MM.1S (cell line): ENCODE measurements around the gene CFD.

ENCODE experiments used
- EZH2phosphoT487 ChIP-seq: fragments of 300-600 bp; sonication (generic); IDR thresholded peaks from 2 replicates; pipeline ENCODE4 v1.6.1; 2018; ENCODE audit warnings: antibody characterized with exemption, low read length
- TF ChIP-seq, protein P1 (sequence below): fragments of 300-600 bp; sonication (generic); IDR thresholded peaks from 2 replicates; pipeline ENCODE4 v1.5.1; 2016; ENCODE audit warnings: antibody characterized with exemption, low read length, mixed read lengths

DNA sequence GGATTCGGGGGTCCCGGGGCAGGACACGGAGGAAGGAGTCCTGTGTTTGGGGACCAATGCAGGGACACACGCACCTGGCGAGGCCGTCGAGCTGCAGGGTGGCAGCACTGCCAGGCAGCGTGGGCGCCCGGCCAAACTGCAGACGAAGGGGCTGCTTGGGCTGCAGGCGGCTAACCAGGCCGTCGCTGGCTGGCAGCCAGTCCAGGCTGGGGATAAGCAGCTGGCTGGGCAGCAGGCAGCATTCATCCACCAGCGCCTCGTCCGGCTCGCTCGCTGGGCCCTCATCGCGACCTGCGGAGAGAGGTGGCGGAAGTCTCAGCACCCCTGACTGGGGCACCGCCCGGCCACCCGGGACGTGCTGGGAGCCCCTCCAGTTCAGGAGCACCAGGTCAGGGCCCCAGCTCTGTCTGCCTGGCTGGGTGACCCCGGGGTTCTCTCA lies 11.5 kb downstream of the CFD start:
- TF ChIP-seq, protein P1, sequence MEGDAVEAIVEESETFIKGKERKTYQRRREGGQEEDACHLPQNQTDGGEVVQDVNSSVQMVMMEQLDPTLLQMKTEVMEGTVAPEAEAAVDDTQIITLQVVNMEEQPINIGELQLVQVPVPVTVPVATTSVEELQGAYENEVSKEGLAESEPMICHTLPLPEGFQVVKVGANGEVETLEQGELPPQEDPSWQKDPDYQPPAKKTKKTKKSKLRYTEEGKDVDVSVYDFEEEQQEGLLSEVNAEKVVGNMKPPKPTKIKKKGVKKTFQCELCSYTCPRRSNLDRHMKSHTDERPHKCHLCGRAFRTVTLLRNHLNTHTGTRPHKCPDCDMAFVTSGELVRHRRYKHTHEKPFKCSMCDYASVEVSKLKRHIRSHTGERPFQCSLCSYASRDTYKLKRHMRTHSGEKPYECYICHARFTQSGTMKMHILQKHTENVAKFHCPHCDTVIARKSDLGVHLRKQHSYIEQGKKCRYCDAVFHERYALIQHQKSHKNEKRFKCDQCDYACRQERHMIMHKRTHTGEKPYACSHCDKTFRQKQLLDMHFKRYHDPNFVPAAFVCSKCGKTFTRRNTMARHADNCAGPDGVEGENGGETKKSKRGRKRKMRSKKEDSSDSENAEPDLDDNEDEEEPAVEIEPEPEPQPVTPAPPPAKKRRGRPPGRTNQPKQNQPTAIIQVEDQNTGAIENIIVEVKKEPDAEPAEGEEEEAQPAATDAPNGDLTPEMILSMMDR: no peak
- TF ChIP-seq EZH2phosphoT487: no peak
